ENCODE measurements around the gene CLCN2.

The CLCN2 gene

DNA sequence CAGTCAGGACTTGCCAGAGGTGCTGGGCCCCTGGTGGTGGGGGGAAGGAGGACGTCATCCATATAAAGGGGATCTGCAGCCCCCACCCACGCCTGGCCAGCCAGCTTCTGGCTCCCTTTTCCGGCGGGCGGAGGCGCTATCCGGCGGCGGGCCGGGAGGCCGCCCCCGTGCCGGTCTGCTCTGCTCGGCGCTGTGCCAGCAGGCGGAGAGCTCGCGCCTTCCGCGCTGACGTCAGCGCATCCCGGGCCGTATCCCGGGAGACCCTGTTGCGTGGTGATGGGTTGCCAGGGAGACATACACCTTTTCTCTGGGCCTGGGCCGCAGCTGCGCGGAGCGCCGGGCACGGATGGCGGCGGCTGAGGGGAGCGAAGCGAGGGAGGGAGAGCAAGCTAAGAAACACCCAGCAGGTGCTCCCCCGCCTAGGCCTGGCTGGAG, 22.9 kb downstream of the CLCN2 start:
- Histone ChIP-seq H3K36me3 (peaks cover 42% of the 10 kb centered on the region), H3K9me3 (no peaks in the 10 kb centered on the region), H3K27ac (no peak overlapping the region), H3K4me2 (peak overlapping the region; percentile 96), H3K4me1 (peaks cover 52% of the 10 kb centered on the region), H4K20me1 (peaks cover 76% of the 10 kb centered on the region), H3K4me3 (peak overlapping the region; percentile 49), H3K9ac (peak overlapping the region; percentile 39; the same call in 1 of the 2 replicates), H3K27me3 (no peaks in the 10 kb centered on the region; the same call in 1 of the 2 replicates)
- no peak for TF ChIP-seq Cebpa-rat (IDR thresholded peaks at IDR 0.05)

DNA sequence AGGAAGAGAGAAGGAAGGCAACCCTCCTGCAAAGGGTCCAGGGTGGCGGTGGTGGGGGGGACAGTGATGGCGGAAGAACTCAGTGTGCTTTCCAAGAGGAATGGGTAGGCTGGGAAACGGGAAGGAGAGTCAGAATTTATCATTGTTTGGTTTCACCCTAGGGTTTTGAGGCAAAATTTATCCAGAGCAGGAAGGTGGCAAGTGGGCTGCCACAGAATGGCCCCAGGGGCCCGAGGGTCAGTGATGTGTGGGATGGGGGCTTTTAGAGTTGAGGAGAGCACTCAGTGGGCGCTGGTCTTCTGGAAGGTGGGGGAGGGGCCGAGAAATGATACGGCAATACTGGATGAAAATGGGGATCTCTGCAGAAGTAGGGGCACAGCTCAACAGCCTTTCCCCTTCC, 23.4 kb downstream of the CLCN2 start:
- H3K27me3 ChIP-seq: no peaks in the 10 kb centered on the region; the same call in 1 of the 2 replicates
- peaks cover 42% of the 10 kb centered on the region for H3K36me3 ChIP-seq
- peak overlapping the region; percentile 49 for H3K4me3 ChIP-seq
- no peaks in the 10 kb centered on the region for H3K9me3 ChIP-seq
- H4K20me1 ChIP-seq: peaks cover 81% of the 10 kb centered on the region
- peak overlapping the region; percentile 39; the same call in 1 of the 2 replicates for H3K9ac ChIP-seq
- no peak for TF ChIP-seq Cebpa-rat (IDR thresholded peaks at IDR 0.05)
- peak overlapping the region; percentile 96 for H3K4me2 ChIP-seq
- H3K27ac ChIP-seq: no peak overlapping the region
- H3K4me1 ChIP-seq: peaks cover 52% of the 10 kb centered on the region

DNA sequence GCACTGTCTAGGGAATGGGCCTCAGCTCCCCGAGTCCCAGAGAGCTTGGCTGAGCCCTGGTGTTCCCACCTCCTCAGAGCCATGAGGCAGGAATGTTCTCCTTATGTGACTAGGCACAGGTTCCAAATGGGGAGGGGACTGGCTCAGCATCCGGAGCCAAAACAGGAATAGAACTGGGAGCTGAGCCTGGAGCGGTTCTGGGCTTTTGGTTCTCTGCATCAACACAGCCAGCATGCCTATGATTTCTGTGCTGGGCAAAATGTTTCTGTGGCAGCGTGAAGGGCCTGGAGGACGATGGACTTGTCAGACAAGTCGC, 24.0 kb downstream of the CLCN2 start, which contains the start of gene FAM131A:
FAM131A (plus strand) TSS at position 202 of the 316 bp plus-strand sequence; CDS start at position 233, 31 bp downstream.
- no peak for TF ChIP-seq Cebpa-rat (IDR thresholded peaks at IDR 0.05)
- H3K27ac ChIP-seq: peak within 1 kb of the TSS; percentile 64
- peaks cover 52% of the 10 kb centered on the region for H3K4me1 ChIP-seq
- peak within 1 kb of the TSS; percentile 77 for H3K4me3 ChIP-seq
- peaks cover 87% of the 10 kb centered on the region for H4K20me1 ChIP-seq
- H3K27me3 ChIP-seq: no peaks in the 10 kb centered on the region; the same call in 1 of the 2 replicates
- H3K36me3 ChIP-seq: peaks cover 42% of the 10 kb centered on the region
- peak within 1 kb of the TSS; percentile 96 for H3K4me2 ChIP-seq
- peak within 1 kb of the TSS; percentile 82 for H3K9ac ChIP-seq
- no peaks in the 10 kb centered on the region for H3K9me3 ChIP-seq

DNA sequence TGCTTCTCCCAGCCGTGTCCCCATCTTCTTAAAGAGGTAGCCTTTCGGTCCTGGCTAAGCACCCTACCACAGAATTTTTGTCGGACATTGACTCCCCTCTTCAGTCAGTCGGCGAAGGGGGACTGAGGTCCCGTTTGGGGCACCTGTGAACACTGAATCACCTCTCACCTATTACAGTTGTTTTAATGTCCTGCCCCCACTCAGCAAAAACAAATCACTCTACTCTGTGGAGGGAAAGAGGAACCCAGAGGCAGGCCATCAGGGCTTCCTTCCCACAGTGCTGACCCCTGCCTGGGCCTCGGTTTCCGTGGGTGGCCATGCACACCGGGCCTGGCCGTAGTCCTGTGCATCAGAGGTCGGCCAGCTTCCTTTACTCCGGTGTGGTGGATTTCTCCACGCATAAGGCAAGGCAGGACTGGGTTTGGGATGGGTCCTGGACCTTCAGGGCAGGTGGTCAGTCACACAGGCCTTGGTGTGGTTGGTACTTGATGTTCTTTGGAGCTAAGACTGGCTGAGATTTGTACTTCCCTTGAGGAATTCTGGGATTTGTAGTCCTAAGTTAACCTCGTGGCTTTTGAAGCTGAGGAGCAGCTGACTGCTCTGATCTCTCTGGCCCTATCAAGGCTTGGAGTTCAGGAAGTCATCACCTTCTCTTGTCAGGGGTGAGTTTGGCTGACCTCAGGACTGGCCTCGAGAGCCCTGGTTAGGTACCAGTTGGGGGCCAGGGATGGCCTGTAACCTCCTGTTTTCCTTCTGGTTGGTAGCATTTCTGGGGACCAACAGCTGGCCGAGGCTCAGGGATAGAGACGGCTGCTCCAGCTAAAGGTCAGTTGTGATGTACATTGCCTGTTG, 24.6 kb downstream of the CLCN2 start:
- Histone ChIP-seq H3K4me1 (peaks cover 52% of the 10 kb centered on the region), H3K4me3 (peak overlapping the region; percentile 77), H3K9ac (peak overlapping the region; percentile 82), H3K27ac (peak overlapping the region; percentile 64), H3K27me3 (no peaks in the 10 kb centered on the region; the same call in 1 of the 2 replicates), H3K4me2 (peak overlapping the region; percentile 96), H4K20me1 (peaks cover 91% of the 10 kb centered on the region), H3K36me3 (peaks cover 42% of the 10 kb centered on the region), H3K9me3 (no peaks in the 10 kb centered on the region)
- no peak for TF ChIP-seq Cebpa-rat (IDR thresholded peaks at IDR 0.05)

DNA sequence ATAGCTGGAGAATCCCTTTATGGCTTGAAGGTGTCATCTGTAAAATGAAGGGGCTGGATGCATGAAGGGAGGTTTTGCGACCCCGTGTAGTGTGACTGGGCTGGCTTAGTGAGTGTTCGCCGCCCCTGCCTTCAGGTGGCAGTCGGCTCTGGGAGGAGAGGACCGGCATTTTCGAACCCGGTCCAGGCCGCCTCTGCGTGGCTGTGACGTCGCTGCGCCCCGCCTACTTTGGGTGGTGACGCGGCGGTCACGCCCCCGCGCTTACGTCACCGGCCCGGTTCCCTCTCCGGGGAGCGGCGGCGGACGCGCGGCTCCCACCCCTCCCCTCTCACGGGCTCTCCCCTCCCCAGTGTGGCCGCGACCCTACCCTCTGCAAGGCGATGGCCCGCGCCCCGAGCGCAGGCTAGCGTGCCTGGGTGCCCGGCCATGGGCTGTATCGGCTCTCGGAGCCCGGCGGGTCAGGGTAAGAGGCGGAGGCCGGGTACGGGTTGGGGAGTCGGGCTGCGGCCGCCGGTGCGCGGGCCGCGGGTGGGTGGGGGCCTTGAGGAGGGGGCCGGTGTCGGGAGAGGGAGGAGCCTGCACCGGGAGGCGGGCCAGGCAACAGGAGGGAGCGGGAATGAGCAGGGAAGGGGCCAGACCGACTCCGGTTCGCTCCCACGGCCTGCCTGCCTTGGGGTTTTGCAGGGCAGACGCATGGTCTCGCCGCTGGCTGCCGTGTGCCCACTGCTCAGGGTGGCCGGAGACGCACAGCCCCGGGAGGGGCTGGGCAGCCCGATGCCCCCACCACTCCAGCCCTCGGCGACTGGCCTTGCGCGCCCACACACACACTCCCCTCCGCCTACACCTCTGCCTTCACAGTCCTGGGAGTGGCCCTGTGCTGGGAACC, 25.5 kb downstream of the CLCN2 start:
- peaks cover 91% of the 10 kb centered on the region for H4K20me1 ChIP-seq
- no peaks in the 10 kb centered on the region; the same call in 1 of the 2 replicates for H3K27me3 ChIP-seq
- TF ChIP-seq Cebpa-rat (IDR thresholded peaks at IDR 0.05): no peak
- H3K36me3 ChIP-seq: peaks cover 46% of the 10 kb centered on the region
- H3K4me2 ChIP-seq: peak overlapping the region; percentile 96
- H3K4me1 ChIP-seq: peaks cover 46% of the 10 kb centered on the region
- peak overlapping the region; percentile 77 for H3K4me3 ChIP-seq
- peak overlapping the region; percentile 64 for H3K27ac ChIP-seq
- no peaks in the 10 kb centered on the region for H3K9me3 ChIP-seq
- H3K9ac ChIP-seq: peak overlapping the region; percentile 82

DNA sequence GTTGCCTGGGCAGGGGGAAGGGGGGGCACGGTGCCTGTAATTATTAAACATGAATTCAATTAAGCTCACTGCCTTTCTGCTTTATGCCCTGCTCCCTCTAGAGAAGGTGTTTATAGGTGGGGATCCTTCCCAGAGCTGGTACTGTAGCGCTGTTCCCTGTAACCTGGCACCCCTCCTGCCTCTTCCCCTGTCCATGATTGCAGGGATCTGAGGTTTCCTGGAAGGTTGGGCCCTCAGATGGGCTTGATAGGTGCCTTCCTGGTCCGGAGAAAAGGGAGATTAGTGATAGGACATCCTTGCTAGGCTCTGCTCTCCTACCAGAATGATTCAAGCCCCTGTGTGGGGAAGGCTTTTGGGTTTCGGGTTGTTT, 26.1 kb downstream of the CLCN2 start:
- H4K20me1 ChIP-seq: peaks cover 95% of the 10 kb centered on the region
- peaks cover 44% of the 10 kb centered on the region for H3K4me1 ChIP-seq
- H3K27ac ChIP-seq: peak overlapping the region; percentile 64; the same call in 1 of the 2 replicates
- peak overlapping the region; percentile 82 for H3K9ac ChIP-seq
- TF ChIP-seq Cebpa-rat (IDR thresholded peaks at IDR 0.05): no peak
- H3K36me3 ChIP-seq: peaks cover 52% of the 10 kb centered on the region
- no peaks in the 10 kb centered on the region; the same call in 1 of the 2 replicates for H3K27me3 ChIP-seq
- H3K4me2 ChIP-seq: peak overlapping the region; percentile 96
- H3K4me3 ChIP-seq: peak overlapping the region; percentile 77
- no peaks in the 10 kb centered on the region for H3K9me3 ChIP-seq

DNA sequence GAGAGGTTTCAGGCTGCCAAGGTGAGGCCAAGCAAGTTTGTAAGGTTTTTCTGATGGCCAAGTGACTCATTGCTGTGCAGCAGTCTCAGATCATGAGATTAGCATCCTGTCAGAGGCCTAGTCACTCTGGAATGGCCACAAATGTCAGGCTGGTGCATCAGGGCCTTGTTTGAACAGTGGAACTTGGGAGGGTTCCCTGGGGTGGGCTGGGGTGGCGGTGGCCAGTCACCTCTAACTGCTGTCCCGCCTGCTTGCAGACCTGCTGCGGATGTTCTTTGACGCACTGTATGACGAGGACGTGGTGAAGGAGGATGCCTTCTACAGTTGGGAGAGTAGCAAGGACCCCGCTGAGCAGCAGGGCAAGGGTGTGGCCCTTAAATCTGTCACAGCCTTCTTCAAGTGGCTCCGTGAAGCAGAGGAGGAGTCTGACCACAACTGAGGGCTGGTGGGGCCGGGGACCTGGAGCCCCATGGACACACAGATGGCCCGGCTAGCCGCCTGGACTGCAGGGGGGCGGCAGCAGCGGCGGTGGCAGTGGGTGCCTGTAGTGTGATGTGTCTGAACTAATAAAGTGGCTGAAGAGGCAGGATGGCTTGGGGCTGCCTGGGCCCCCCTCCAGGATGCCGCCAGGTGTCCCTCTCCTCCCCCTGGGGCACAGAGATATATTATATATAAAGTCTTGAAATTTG, 26.8 kb downstream of the CLCN2 start:
- H3K9me3 ChIP-seq: no peaks in the 10 kb centered on the region
- H3K4me2 ChIP-seq: no peak overlapping the region
- peaks cover 40% of the 10 kb centered on the region for H3K4me1 ChIP-seq
- H3K27me3 ChIP-seq: no peaks in the 10 kb centered on the region; the same call in 1 of the 2 replicates
- no peak for TF ChIP-seq Cebpa-rat (IDR thresholded peaks at IDR 0.05)
- peaks cover 59% of the 10 kb centered on the region for H3K36me3 ChIP-seq
- no peak overlapping the region for H3K4me3 ChIP-seq
- 0 out of 2 replicates have a peak overlapping the region, but pooled peaks have one; percentile 82 for H3K9ac ChIP-seq
- H4K20me1 ChIP-seq: peaks cover 95% of the 10 kb centered on the region
- H3K27ac ChIP-seq: no peak overlapping the region

DNA sequence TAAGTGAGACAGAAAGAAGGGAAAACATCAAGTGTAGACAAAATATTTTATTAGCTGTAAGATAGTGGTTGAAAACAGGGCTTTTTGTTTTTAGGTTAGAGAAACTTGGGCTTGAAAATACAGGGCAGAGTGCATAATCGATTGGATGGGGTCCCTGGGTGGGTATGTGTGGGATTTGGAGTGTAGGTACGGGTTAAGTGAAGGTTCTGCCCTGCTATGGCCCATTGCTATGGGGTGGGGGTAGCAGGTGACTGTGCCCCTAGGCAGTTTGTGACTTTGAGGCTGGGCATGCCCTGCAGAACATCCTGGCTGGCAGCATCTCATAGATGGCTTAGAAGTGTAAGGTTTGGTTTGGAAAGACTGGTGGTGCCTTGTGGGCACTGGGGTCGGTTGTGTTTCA, 27.7 kb downstream of the CLCN2 start:
- H3K9ac ChIP-seq: 0 out of 2 replicates have a peak overlapping the region, but pooled peaks have one; percentile 36
- H3K4me3 ChIP-seq: no peak overlapping the region
- no peak for TF ChIP-seq Cebpa-rat (IDR thresholded peaks at IDR 0.05)
- H3K27ac ChIP-seq: no peak overlapping the region
- no peaks in the 10 kb centered on the region; the same call in 1 of the 2 replicates for H3K27me3 ChIP-seq
- H3K36me3 ChIP-seq: peaks cover 68% of the 10 kb centered on the region
- peaks cover 31% of the 10 kb centered on the region for H3K4me1 ChIP-seq
- H4K20me1 ChIP-seq: peaks cover 95% of the 10 kb centered on the region
- no peaks in the 10 kb centered on the region for H3K9me3 ChIP-seq
- H3K4me2 ChIP-seq: no peak overlapping the region

DNA sequence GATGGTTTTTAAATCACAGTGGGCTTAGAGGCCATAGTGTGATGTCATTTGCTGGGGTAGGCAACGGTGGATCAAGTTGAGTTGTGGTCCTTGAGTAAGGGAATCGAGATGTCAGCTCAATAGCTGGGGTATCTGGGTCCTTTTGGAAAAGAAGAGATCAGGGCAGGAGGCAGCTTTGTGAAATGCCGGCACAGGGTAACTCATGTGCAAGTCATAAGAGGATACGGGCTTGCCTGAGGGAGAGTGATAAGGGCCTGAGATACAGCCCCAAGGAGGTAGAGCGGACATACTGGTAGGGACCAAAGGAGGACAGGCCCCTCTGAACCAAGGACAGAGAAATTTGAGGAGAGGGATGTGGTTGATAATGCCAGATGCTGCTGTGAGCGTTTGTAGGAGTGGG, 28.2 kb downstream of the CLCN2 start:
- H3K4me3 ChIP-seq: no peak overlapping the region
- peaks cover 73% of the 10 kb centered on the region for H3K36me3 ChIP-seq
- H3K9me3 ChIP-seq: no peaks in the 10 kb centered on the region
- no peak overlapping the region; the same call in 1 of the 2 replicates for H3K27ac ChIP-seq
- TF ChIP-seq Cebpa-rat (IDR thresholded peaks at IDR 0.05): no peak
- H3K27me3 ChIP-seq: no peaks in the 10 kb centered on the region
- H4K20me1 ChIP-seq: peaks cover 95% of the 10 kb centered on the region
- peaks cover 26% of the 10 kb centered on the region for H3K4me1 ChIP-seq
- H3K9ac ChIP-seq: 0 out of 2 replicates have a peak overlapping the region, but pooled peaks have one; percentile 36
- H3K4me2 ChIP-seq: no peak overlapping the region
